GM12878 (cell line): Measurements from ENCODE around the gene PHLDB3. TPM values are rescaled to one million over a fixed set of nuclear protein-coding genes. Genes with fewer than 3 reads are reported as not detected.

Source experiments
- ATAC-seq: fragments of 200-7000 bp; cut with Tn5 transposase; 3 replicates; pipeline ENCODE4 v1.9.1; 2020; ENCODE audit warnings: mild to moderate bottlenecking, moderate library complexity
- BruUV-seq: library from RNA; stranded (reverse); fragments of 400-500 nt; replicated peaks from 2 replicates; lab custom pipeline; 2021; lab: Mats Ljungman, UMichigan
- CTCF ChIA-PET: fragments of 300-600 bp; sonication (Branson Sonifier 250); formaldehyde crosslinking; extraction: SDS; loops from one replicate; lab custom pipeline; 2021; ENCODE audit warnings: inconsistent platforms; lab: Yijun Ruan, JAX
- POLR2A ChIA-PET: fragments of 350-600 bp; formaldehyde crosslinking; extraction: SDS; loops from one replicate; lab custom pipeline; 2021; ENCODE audit warnings: inconsistent platforms; lab: Charles Lee
- RAD21 ChIA-PET: fragments of 300-600 bp; sonication (Branson Sonifier 250); formaldehyde crosslinking; loops from one replicate; lab custom pipeline; 2023; ENCODE audit warnings: antibody characterized with exemption; ENCODE audit not compliant: unreplicated experiment; lab: Charles Lee
- SMC1A ChIA-PET: fragments of 300-600 bp; sonication (Branson Sonifier 250); formaldehyde crosslinking; loops from one replicate; lab custom pipeline; 2023; ENCODE audit not compliant: unreplicated experiment, uncharacterized antibody; lab: Charles Lee
- DNase-seq: peaks from one replicate; pipeline ENCODE4 v3.0.0-alpha.2; 2011; ENCODE audit warnings: low read depth, low spot score
- FAIRE-seq: peaks from 3 replicates; lab custom pipeline; 2011; peaks lifted over from hg19 to GRCh38; lab: Jason Lieb, UNC
- H2AFZ ChIP-seq: 2 replicates; pipeline ENCODE4 v1.6.0; 2011; ENCODE audit warnings: low read depth, low read length, control low read depth; ENCODE audit not compliant: control insufficient read depth
- H3K27ac ChIP-seq: 2 replicates; pipeline ENCODE4 v1.5.1; 2011; ENCODE audit warnings: control low read depth; ENCODE audit not compliant: control insufficient read depth, insufficient read depth
- H3K27me3 ChIP-seq, 2 experiments: replicated peaks in 1 of 2; 2 replicates each; pipeline versions ENCODE4 v1.6.0 to v1.6.1; 2011; ENCODE audit warnings: low read length in 1 of 2; ENCODE audit not compliant: control insufficient read depth in 2 of 2, insufficient read depth in 2 of 2
- H3K36me3 ChIP-seq, 2 experiments: 2 replicates each; pipeline ENCODE4 v1.5.1; 2011; ENCODE audit warnings: low read length in 1 of 2; ENCODE audit not compliant: control insufficient read depth in 2 of 2, insufficient read depth in 2 of 2
- H3K4me1 ChIP-seq: 2 replicates; pipeline ENCODE4 v1.6.1; 2011; ENCODE audit warnings: mild to moderate bottlenecking, low read length, moderate library complexity, mixed read lengths; ENCODE audit not compliant: control insufficient read depth, insufficient read depth
- H3K4me2 ChIP-seq: 2 replicates; pipeline ENCODE4 v1.6.0; 2011; ENCODE audit warnings: control low read depth; ENCODE audit not compliant: control insufficient read depth, insufficient read depth
- H3K4me3 ChIP-seq: fragments of 200-600 bp; sonication (generic); 2 replicates; pipeline ENCODE4 v1.5.1; 2016
- H3K79me2 ChIP-seq: 2 replicates; pipeline ENCODE4 v1.6.0; 2011; ENCODE audit warnings: low read length; ENCODE audit not compliant: control insufficient read depth, insufficient read depth
- H3K9ac ChIP-seq: 2 replicates; pipeline ENCODE4 v1.8.0; 2011; ENCODE audit warnings: low read length, control low read depth, mixed read lengths; ENCODE audit not compliant: control insufficient read depth, insufficient read depth
- H3K9me3 ChIP-seq: replicated peaks from 3 replicates; pipeline ENCODE4 v1.5.1; 2011; ENCODE audit warnings: mild to moderate bottlenecking, low read length; ENCODE audit not compliant: control insufficient read depth, insufficient read depth
- H4K20me1 ChIP-seq: 2 replicates; pipeline ENCODE4 v1.6.0; 2011; ENCODE audit not compliant: control insufficient read depth, insufficient read depth
- RAD21 ChIP-seq: IDR thresholded peaks from 2 replicates; pipeline ENCODE4 v1.6.1; 2011; ENCODE audit warnings: mild to moderate bottlenecking, low read depth, low read length, moderate library complexity; ENCODE audit not compliant: insufficient read depth
- SP1 ChIP-seq: IDR thresholded peaks from one replicate; pipeline ENCODE4 v1.6.1; 2011; ENCODE audit warnings: low read depth, low read length
- WGBS: methylation state at CpG from one replicate; pipeline ENCODE4 v1.1.6; 2016; ENCODE audit warnings: low lambda C conversion rate; ENCODE audit not compliant: insufficient replicate concordance, insufficient coverage; ENCODE audit errors: missing lambda C conversion rate; 5-methylcytosine and 5-hydroxymethylcytosine counted together
- in situ Hi-C: fragments of 300-500 bp; cut with MboI; formaldehyde crosslinking; loops from 9 replicates; pipeline ENCODE4 v1.14.3; 2018; ENCODE audit warnings: mixed read lengths
- intact Hi-C: fragments of 100-400 bp; cut with micrococcal nuclease; formaldehyde crosslinking; loops from one replicate; pipeline ENCODE4 v1.14.2; 2022; ENCODE audit not compliant: unreplicated experiment
- polyA plus RNA-seq, 11 experiments: library from polyadenylated mRNA; depleted of rRNA in 4 of 11; unstranded in 6 of 11; stranded (reverse) in 5 of 11; fragments of >200 nt; fragmentation: Nextera tagmentation in 4 of 11; fragmentation: Illumina TruSeq in 1 of 11; extraction: Ambion mirVana in 4 of 11; extraction: Trizol in 1 of 11; gene quantifications; 1 replicate in 1 of 11; 2 replicates in 10 of 11; pipeline versions ENCODE4 v1.2.1 to v1.2.3, GENCODE V29; 2011 to 2016; ENCODE audit warnings: inconsistent platforms in 2 of 11, missing spikeins in 2 of 11, low read depth in 1 of 11
- total RNA-seq, 4 experiments: library from RNA; depleted of rRNA in 3 of 4; stranded (reverse); fragments of >200 nt in 3 of 4; fragmentation: Illumina TruSeq in 1 of 4; extraction: Trizol in 1 of 4; gene quantifications; 2 replicates each; pipeline versions ENCODE4 v1.2.1 to v1.2.3, GENCODE V29; 2013 to 2021
- TF ChIP-seq, protein P1 (sequence below), 3 experiments: IDR thresholded peaks in 2 of 3; conservative IDR thresholded peaks in 1 of 3; 2 replicates each; pipeline ENCODE4 v1.5.1; 2011; ENCODE audit warnings: low read depth in 3 of 3, low read length in 3 of 3, mild to moderate bottlenecking in 3 of 3, control low read depth in 2 of 3, moderate library complexity in 2 of 3, inconsistent platforms in 1 of 3, mixed read lengths in 1 of 3; ENCODE audit not compliant: control insufficient read depth in 2 of 3, insufficient read depth in 1 of 3; ENCODE audit errors: extremely low read depth in 1 of 3

PHLDB3 gene
- total and polyA plus RNA-seq, 10 of the 15 experiments (the other 5 are each of a cell fraction or from before 2014, with no cell fraction given) = 0.13 to 13.0 (median 5.5) TPM

GRCh38 chr19:43425567-43426392 lies 78.8 kb downstream of the PHLDB3 start:
- POLR2A ChIA-PET = no interaction called here
- Histone ChIP-seq H3K27ac (no peak overlapping the region), H3K9me3 (no peaks in the 10 kb centered on the region), H3K9ac (no peak overlapping the region), H3K4me2 (no peak overlapping the region), H3K27me3 (no peaks in the 10 kb centered on the region), H3K4me3 (no peak overlapping the region), H3K4me1 (no peaks in the 10 kb centered on the region), H2AFZ (no peak overlapping the region), H4K20me1 (no peaks in the 10 kb centered on the region), H3K36me3 (no peaks in the 10 kb centered on the region), H3K79me2 (no peaks in the 10 kb centered on the region)
- TF ChIP-seq RAD21 = peak; percentile 46
- no peak for TF ChIP-seq SP1
- TF ChIP-seq, protein P1, sequence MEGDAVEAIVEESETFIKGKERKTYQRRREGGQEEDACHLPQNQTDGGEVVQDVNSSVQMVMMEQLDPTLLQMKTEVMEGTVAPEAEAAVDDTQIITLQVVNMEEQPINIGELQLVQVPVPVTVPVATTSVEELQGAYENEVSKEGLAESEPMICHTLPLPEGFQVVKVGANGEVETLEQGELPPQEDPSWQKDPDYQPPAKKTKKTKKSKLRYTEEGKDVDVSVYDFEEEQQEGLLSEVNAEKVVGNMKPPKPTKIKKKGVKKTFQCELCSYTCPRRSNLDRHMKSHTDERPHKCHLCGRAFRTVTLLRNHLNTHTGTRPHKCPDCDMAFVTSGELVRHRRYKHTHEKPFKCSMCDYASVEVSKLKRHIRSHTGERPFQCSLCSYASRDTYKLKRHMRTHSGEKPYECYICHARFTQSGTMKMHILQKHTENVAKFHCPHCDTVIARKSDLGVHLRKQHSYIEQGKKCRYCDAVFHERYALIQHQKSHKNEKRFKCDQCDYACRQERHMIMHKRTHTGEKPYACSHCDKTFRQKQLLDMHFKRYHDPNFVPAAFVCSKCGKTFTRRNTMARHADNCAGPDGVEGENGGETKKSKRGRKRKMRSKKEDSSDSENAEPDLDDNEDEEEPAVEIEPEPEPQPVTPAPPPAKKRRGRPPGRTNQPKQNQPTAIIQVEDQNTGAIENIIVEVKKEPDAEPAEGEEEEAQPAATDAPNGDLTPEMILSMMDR (IDR thresholded peaks at IDR 0.05 in 2 of 3, conservative IDR thresholded peaks at IDR 0.05 in 1 of 3; ENCODE audit: control insufficient read depth in 2 of 3, extremely low read depth in 1 of 3, insufficient read depth in 1 of 3, low read depth in 3 of 3, low read length in 3 of 3) = peak; percentile 33 to 43 (median 35); a peak in 4 of 6 replicates
- ATAC-seq = no peak
- in situ Hi-C loops (no loop called here), intact Hi-C loops (no loop called here)
- WGBS = 28% methylated on average over 8 of the region's 8 CpGs
- no TSS peak for BruUV-seq
- DNase-seq = no peak
- CTCF ChIA-PET = interaction anchor here (0.6 to 5.1 kb wide), 8 partner anchors 8 to 119 kb away, joined by 3 to 23 read pairs (median 4); no protein-coding TSS in a partner anchor
- RAD21 ChIA-PET = no interaction called here
- SMC1A ChIA-PET = interaction anchor here (1.3 kb wide), 1 partner anchor 94 kb away, joined by 3 read pairs; no protein-coding TSS in a partner anchor
- peak; percentile 56 for FAIRE-seq

Other genes with a start within 250 kb of the PHLDB3 start
Only the 7 nearest of the 15 such genes appear.
- gene TEX101, start 89.9 kb downstream of the PHLDB3 start, total RNA-seq (2014; rRNA removed) = not detected in 2 replicates
- gene TEX101, start 89.9 kb downstream of the PHLDB3 start, total RNA-seq (2014; rRNA removed; fragmentation: Illumina TruSeq; extraction: Trizol) = not detected in 2 replicates
- gene TEX101, start 89.9 kb downstream of the PHLDB3 start, total RNA-seq (2021) = not detected in 2 replicates
- gene TEX101, start 89.9 kb downstream of the PHLDB3 start, polyA plus RNA-seq (2011; rRNA removed) = not detected in 2 replicates
- not detected in 2 replicates for gene TEX101, start 89.9 kb downstream of the PHLDB3 start, polyA plus RNA-seq (2014; fragmentation: Illumina TruSeq; extraction: Trizol)
- gene TEX101, start 89.9 kb downstream of the PHLDB3 start, polyA plus RNA-seq (2014; fragmentation: Nextera tagmentation; extraction: Ambion mirVana) = not detected
- gene TEX101, start 89.9 kb downstream of the PHLDB3 start, polyA plus RNA-seq (2014; rRNA removed) = not detected in 2 replicates
- not detected for gene TEX101, start 89.9 kb downstream of the PHLDB3 start, polyA plus RNA-seq (2016; fragmentation: Nextera tagmentation; extraction: Ambion mirVana)
- gene LYPD3, start 39.1 kb downstream of the PHLDB3 start, total RNA-seq (2014; rRNA removed) = 0.06 TPM in 1 of 2 replicates, not detected in the other
- not detected in 2 replicates for gene LYPD3, start 39.1 kb downstream of the PHLDB3 start, total RNA-seq (2014; rRNA removed; fragmentation: Illumina TruSeq; extraction: Trizol)
- not detected in 2 replicates for gene LYPD3, start 39.1 kb downstream of the PHLDB3 start, total RNA-seq (2021)
- 0.18 TPM in 1 of 2 replicates, not detected in the other for gene LYPD3, start 39.1 kb downstream of the PHLDB3 start, polyA plus RNA-seq (2011; rRNA removed)
- gene LYPD3, start 39.1 kb downstream of the PHLDB3 start, polyA plus RNA-seq (2014; fragmentation: Illumina TruSeq; extraction: Trizol) = 0.03 TPM in 1 of 2 replicates, not detected in the other
- not detected for gene LYPD3, start 39.1 kb downstream of the PHLDB3 start, polyA plus RNA-seq (2014; fragmentation: Nextera tagmentation; extraction: Ambion mirVana)
- 0.10 TPM in 1 of 2 replicates, not detected in the other for gene LYPD3, start 39.1 kb downstream of the PHLDB3 start, polyA plus RNA-seq (2014; rRNA removed)
- gene LYPD3, start 39.1 kb downstream of the PHLDB3 start, polyA plus RNA-seq (2016; fragmentation: Nextera tagmentation; extraction: Ambion mirVana) = under 1 TPM in 1 of 2 experiments, not detected in 1; 0.28 TPM
- gene ETHE1, start 22.5 kb upstream of the PHLDB3 start, total RNA-seq (2014; rRNA removed) = 102 and 103 TPM in 2 replicates
- gene ETHE1, start 22.5 kb upstream of the PHLDB3 start, total RNA-seq (2014; rRNA removed; fragmentation: Illumina TruSeq; extraction: Trizol) = 39.6 and 45.0 TPM in 2 replicates
- 59.8 and 67.4 TPM in 2 replicates for gene ETHE1, start 22.5 kb upstream of the PHLDB3 start, total RNA-seq (2021)
- 98.4 and 155 TPM in 2 replicates for gene ETHE1, start 22.5 kb upstream of the PHLDB3 start, polyA plus RNA-seq (2011; rRNA removed)
- 46.4 and 53.8 TPM in 2 replicates for gene ETHE1, start 22.5 kb upstream of the PHLDB3 start, polyA plus RNA-seq (2014; fragmentation: Illumina TruSeq; extraction: Trizol)
- 10 to 100 TPM; 22.1 to 40.7 TPM for gene ETHE1, start 22.5 kb upstream of the PHLDB3 start, polyA plus RNA-seq (2014; fragmentation: Nextera tagmentation; extraction: Ambion mirVana)
- 118 and 134 TPM in 2 replicates for gene ETHE1, start 22.5 kb upstream of the PHLDB3 start, polyA plus RNA-seq (2014; rRNA removed)
- gene ETHE1, start 22.5 kb upstream of the PHLDB3 start, polyA plus RNA-seq (2016; fragmentation: Nextera tagmentation; extraction: Ambion mirVana) = 10 to 100 TPM; 50.0 to 51.5 TPM
- 0.44 and 0.96 TPM in 2 replicates for gene ZNF575, start 28.4 kb upstream of the PHLDB3 start, total RNA-seq (2014; rRNA removed)
- gene ZNF575, start 28.4 kb upstream of the PHLDB3 start, total RNA-seq (2014; rRNA removed; fragmentation: Illumina TruSeq; extraction: Trizol) = 0.23 and 0.36 TPM in 2 replicates
- 1.2 and 2.2 TPM in 2 replicates for gene ZNF575, start 28.4 kb upstream of the PHLDB3 start, total RNA-seq (2021)
- gene ZNF575, start 28.4 kb upstream of the PHLDB3 start, polyA plus RNA-seq (2011; rRNA removed) = 0.10 and 0.18 TPM in 2 replicates
- 0.10 and 0.54 TPM in 2 replicates for gene ZNF575, start 28.4 kb upstream of the PHLDB3 start, polyA plus RNA-seq (2014; fragmentation: Illumina TruSeq; extraction: Trizol)
- under 1 TPM; 0.23 to 0.35 TPM for gene ZNF575, start 28.4 kb upstream of the PHLDB3 start, polyA plus RNA-seq (2014; fragmentation: Nextera tagmentation; extraction: Ambion mirVana)
- 1.3 and 1.4 TPM in 2 replicates for gene ZNF575, start 28.4 kb upstream of the PHLDB3 start, polyA plus RNA-seq (2014; rRNA removed)
- 1 to 10 TPM; 1.6 to 2.8 TPM for gene ZNF575, start 28.4 kb upstream of the PHLDB3 start, polyA plus RNA-seq (2016; fragmentation: Nextera tagmentation; extraction: Ambion mirVana)
- gene XRCC1, start 70.8 kb upstream of the PHLDB3 start, total RNA-seq (2014; rRNA removed) = 39.3 and 40.1 TPM in 2 replicates
- gene XRCC1, start 70.8 kb upstream of the PHLDB3 start, total RNA-seq (2014; rRNA removed; fragmentation: Illumina TruSeq; extraction: Trizol) = 23.6 and 27.0 TPM in 2 replicates
- gene XRCC1, start 70.8 kb upstream of the PHLDB3 start, total RNA-seq (2021) = 30.0 and 34.8 TPM in 2 replicates
- 14.0 and 26.8 TPM in 2 replicates for gene XRCC1, start 70.8 kb upstream of the PHLDB3 start, polyA plus RNA-seq (2011; rRNA removed)
- 16.7 and 32.6 TPM in 2 replicates for gene XRCC1, start 70.8 kb upstream of the PHLDB3 start, polyA plus RNA-seq (2014; fragmentation: Illumina TruSeq; extraction: Trizol)
- gene XRCC1, start 70.8 kb upstream of the PHLDB3 start, polyA plus RNA-seq (2014; fragmentation: Nextera tagmentation; extraction: Ambion mirVana) = 1 to 10 TPM; 2.0 to 7.5 TPM
- gene XRCC1, start 70.8 kb upstream of the PHLDB3 start, polyA plus RNA-seq (2014; rRNA removed) = 43.6 and 55.0 TPM in 2 replicates
- gene XRCC1, start 70.8 kb upstream of the PHLDB3 start, polyA plus RNA-seq (2016; fragmentation: Nextera tagmentation; extraction: Ambion mirVana) = 10 to 100 TPM; 46.9 to 51.1 TPM
- 5.0 and 10.1 TPM in 2 replicates for gene PINLYP, start 71.1 kb upstream of the PHLDB3 start, total RNA-seq (2014; rRNA removed)
- gene PINLYP, start 71.1 kb upstream of the PHLDB3 start, total RNA-seq (2014; rRNA removed; fragmentation: Illumina TruSeq; extraction: Trizol) = 5.9 and 6.3 TPM in 2 replicates
- 6.4 and 6.9 TPM in 2 replicates for gene PINLYP, start 71.1 kb upstream of the PHLDB3 start, total RNA-seq (2021)
- 0.65 and 1.0 TPM in 2 replicates for gene PINLYP, start 71.1 kb upstream of the PHLDB3 start, polyA plus RNA-seq (2011; rRNA removed)
- 12.8 and 13.7 TPM in 2 replicates for gene PINLYP, start 71.1 kb upstream of the PHLDB3 start, polyA plus RNA-seq (2014; fragmentation: Illumina TruSeq; extraction: Trizol)
- gene PINLYP, start 71.1 kb upstream of the PHLDB3 start, polyA plus RNA-seq (2014; fragmentation: Nextera tagmentation; extraction: Ambion mirVana) = 10 to 100 TPM; 23.0 to 26.9 TPM
- 12.2 and 12.7 TPM in 2 replicates for gene PINLYP, start 71.1 kb upstream of the PHLDB3 start, polyA plus RNA-seq (2014; rRNA removed)
- 10 to 100 TPM; 10.6 to 12.4 TPM for gene PINLYP, start 71.1 kb upstream of the PHLDB3 start, polyA plus RNA-seq (2016; fragmentation: Nextera tagmentation; extraction: Ambion mirVana)
- gene IRGQ, start 91.4 kb upstream of the PHLDB3 start, total RNA-seq (2014; rRNA removed) = 10.8 and 10.9 TPM in 2 replicates
- 8.7 and 9.2 TPM in 2 replicates for gene IRGQ, start 91.4 kb upstream of the PHLDB3 start, total RNA-seq (2014; rRNA removed; fragmentation: Illumina TruSeq; extraction: Trizol)
- gene IRGQ, start 91.4 kb upstream of the PHLDB3 start, total RNA-seq (2021) = 20.8 and 21.4 TPM in 2 replicates
- 9.2 and 11.3 TPM in 2 replicates for gene IRGQ, start 91.4 kb upstream of the PHLDB3 start, polyA plus RNA-seq (2011; rRNA removed)
- 6.0 and 8.6 TPM in 2 replicates for gene IRGQ, start 91.4 kb upstream of the PHLDB3 start, polyA plus RNA-seq (2014; fragmentation: Illumina TruSeq; extraction: Trizol)
- 10 to 100 TPM in 1 of 2 experiments, 1 to 10 TPM in 1; 3.3 to 10.7 TPM for gene IRGQ, start 91.4 kb upstream of the PHLDB3 start, polyA plus RNA-seq (2014; fragmentation: Nextera tagmentation; extraction: Ambion mirVana)
- 7.9 and 9.3 TPM in 2 replicates for gene IRGQ, start 91.4 kb upstream of the PHLDB3 start, polyA plus RNA-seq (2014; rRNA removed)
- 1 to 10 TPM; 5.1 to 5.5 TPM for gene IRGQ, start 91.4 kb upstream of the PHLDB3 start, polyA plus RNA-seq (2016; fragmentation: Nextera tagmentation; extraction: Ambion mirVana)